ENCODE data around the gene HAUS3. TPM values are rescaled to one million over a fixed set of nuclear protein-coding genes. Genes with fewer than 3 reads are reported as not detected.
"Not testable (repeated sequence)": the region's sequence is repeated elsewhere in the genome, so short reads cannot be mapped to it uniquely, and the experiment has no call there.

The HAUS3 gene
- total and polyA plus RNA-seq, 2 donors = 8.1 to 26.6 TPM

GRCh38 chr4:2283199-2283711 is 41.3 kb upstream of the HAUS3 start:
- no peak overlapping the region for H3K4me3 ChIP-seq (ENCODE audit: low read depth, low read length)
- H3K4me1 ChIP-seq (ENCODE audit: insufficient read depth) = no peaks in the 10 kb centered on the region
- no peak overlapping the region for H3K27ac ChIP-seq (ENCODE audit: low read depth)
- no peaks in the 10 kb centered on the region for H3K36me3 ChIP-seq (ENCODE audit: insufficient read depth)
- no peak for DNase-seq (ENCODE audit: extremely low spot score)
- WGBS = 93% methylated on average over 3 of the region's 3 CpGs

GRCh38 chr4:2281575-2282343 is 39.8 kb upstream of the HAUS3 start:
- Histone ChIP-seq H3K27ac (ENCODE audit: low read depth) (no peak overlapping the region), H3K4me1 (ENCODE audit: insufficient read depth) (no peaks in the 10 kb centered on the region), H3K4me3 (ENCODE audit: low read depth, low read length) (no peak overlapping the region), H3K36me3 (ENCODE audit: insufficient read depth) (no peaks in the 10 kb centered on the region)
- no peak for DNase-seq (ENCODE audit: extremely low spot score)
- 71% methylated on average over 10 of the region's 10 CpGs for WGBS

DNA sequence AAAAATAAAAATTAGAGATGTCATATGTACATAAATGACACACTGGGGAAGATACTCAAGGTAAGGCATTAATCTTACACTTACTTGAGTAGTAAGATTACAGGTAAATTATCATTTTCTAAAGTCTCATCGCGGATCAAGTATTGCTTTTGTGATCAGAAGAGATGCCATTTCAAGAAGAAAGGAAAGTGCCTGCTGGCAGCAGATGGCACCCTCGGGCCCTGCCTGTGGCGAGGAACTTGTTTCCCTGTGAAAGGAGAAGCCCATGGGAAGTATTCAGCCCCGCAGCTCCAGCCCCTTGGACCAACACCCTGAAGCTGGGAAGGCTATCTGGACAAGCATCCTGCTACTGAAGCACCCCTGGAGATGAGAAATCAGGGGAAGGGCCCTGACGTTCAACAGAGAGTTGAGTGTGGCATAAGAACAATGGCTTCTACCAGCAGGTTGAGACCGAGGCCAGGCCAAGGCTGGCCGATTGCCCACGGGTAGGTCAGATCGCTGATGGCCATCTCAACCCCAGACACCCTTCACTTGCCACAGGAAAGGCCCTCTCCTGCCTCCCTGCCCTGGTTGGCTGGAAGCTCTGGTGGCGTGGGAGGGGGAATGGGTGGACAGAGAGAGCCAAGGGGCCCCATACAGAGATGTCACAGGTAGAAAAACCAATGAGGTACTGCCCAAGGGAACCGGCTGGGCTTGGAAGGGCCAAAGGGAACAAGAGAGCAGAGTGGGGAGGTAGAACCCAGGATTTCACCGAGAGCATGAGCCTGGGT is 38.8 kb upstream of the HAUS3 start:
- no peak for DNase-seq (ENCODE audit: extremely low spot score)
- Histone ChIP-seq H3K36me3 (ENCODE audit: insufficient read depth) (no peaks in the 10 kb centered on the region), H3K4me1 (ENCODE audit: insufficient read depth) (no peaks in the 10 kb centered on the region), H3K27ac (ENCODE audit: low read depth) (no peak overlapping the region), H3K4me3 (ENCODE audit: low read depth, low read length) (no peak overlapping the region)
- 84% methylated on average over 13 of the region's 13 CpGs for WGBS

GRCh38 chr4:2277956-2278355 is 36.0 kb upstream of the HAUS3 start:
- Histone ChIP-seq H3K27ac (ENCODE audit: low read depth) (no peak overlapping the region), H3K4me3 (ENCODE audit: low read depth, low read length) (no peak overlapping the region), H3K36me3 (ENCODE audit: insufficient read depth) (no peaks in the 10 kb centered on the region), H3K4me1 (ENCODE audit: insufficient read depth) (no peaks in the 10 kb centered on the region)
- 95% methylated on average over 9 of the region's 9 CpGs for WGBS
- DNase-seq (ENCODE audit: extremely low spot score) = no peak

GRCh38 chr4:2276581-2277325 is 34.8 kb upstream of the HAUS3 start:
- no peak overlapping the region for H3K4me3 ChIP-seq (ENCODE audit: low read depth, low read length)
- no peak for DNase-seq (ENCODE audit: extremely low spot score)
- H3K4me1 ChIP-seq (ENCODE audit: insufficient read depth) = no peaks in the 10 kb centered on the region
- H3K27ac ChIP-seq (ENCODE audit: low read depth) = no peak overlapping the region
- WGBS = 94% methylated on average over 30 of the region's 30 CpGs
- no peaks in the 10 kb centered on the region for H3K36me3 ChIP-seq (ENCODE audit: insufficient read depth)

DNA sequence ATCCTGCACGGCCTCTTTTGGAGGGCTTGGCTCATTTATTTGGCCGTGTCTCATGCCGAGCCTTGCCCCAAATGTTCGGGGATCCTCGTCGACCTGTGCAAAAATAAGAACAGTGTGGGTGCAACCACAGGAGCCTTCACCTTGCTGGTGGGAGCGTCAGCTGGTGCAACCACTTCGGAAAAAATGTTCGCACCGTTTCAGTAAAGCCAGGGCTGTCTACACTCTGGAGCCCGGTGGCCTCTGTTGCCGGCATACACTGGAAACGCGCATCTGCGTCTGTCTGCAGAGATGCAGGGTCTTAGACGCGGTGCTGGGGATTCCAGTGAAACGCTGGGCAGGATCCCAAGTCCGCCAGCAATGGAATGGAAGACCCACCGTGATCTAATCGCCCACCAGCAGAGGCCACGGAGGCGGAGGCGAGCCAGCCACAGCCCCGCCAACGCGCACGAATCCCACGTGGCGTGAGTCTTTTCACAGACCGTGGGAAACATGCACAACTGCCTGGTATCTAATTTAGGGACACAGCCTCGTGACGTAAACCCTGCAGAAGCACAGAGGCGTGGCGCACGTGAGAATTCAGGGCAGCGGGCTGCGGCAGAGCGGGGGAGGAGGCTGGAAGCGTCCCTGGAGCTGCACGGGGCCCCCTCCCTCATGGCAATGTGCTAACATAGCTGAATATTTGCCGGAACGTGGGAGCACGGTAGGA is 33.8 kb upstream of the HAUS3 start:
- no peak for DNase-seq (ENCODE audit: extremely low spot score)
- WGBS = 92% methylated on average over 44 of the region's 44 CpGs
- no peaks in the 10 kb centered on the region for H3K4me1 ChIP-seq (ENCODE audit: insufficient read depth)
- no peaks in the 10 kb centered on the region for H3K36me3 ChIP-seq (ENCODE audit: insufficient read depth)
- H3K27ac ChIP-seq (ENCODE audit: low read depth) = no peak overlapping the region
- no peak overlapping the region for H3K4me3 ChIP-seq (ENCODE audit: low read depth, low read length)

DNA sequence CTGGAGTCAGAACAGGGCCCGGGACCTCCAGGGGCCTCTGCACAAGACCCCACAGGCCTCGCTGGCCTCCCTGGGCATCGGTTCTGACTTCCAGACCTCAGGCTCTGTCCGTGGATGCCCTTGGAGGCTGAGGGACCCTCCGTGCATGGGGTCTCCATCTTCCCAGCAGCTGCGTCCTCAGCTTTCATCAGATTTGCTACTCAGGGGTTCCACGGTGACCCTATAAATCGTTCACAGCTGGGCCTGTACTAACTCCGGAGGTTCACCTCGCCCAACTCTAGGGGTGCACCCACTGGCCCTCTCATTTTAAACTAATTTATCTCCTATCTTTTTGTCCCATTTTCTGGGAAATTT is 33.1 kb upstream of the HAUS3 start:
- not testable (repeated sequence) for H3K27ac ChIP-seq (ENCODE audit: low read depth); DNase-seq (ENCODE audit: extremely low spot score); H3K4me3 ChIP-seq (ENCODE audit: low read depth, low read length); H3K4me1 ChIP-seq (ENCODE audit: insufficient read depth); H3K36me3 ChIP-seq (ENCODE audit: insufficient read depth)
- 92% methylated on average over 10 of the region's 10 CpGs for WGBS

GRCh38 chr4:2274320-2275043 is 32.6 kb upstream of the HAUS3 start:
- H3K36me3 ChIP-seq (ENCODE audit: insufficient read depth) = no peaks in the 10 kb centered on the region
- H3K4me3 ChIP-seq (ENCODE audit: low read depth, low read length) = no peak overlapping the region
- no peak for DNase-seq (ENCODE audit: extremely low spot score)
- H3K27ac ChIP-seq (ENCODE audit: low read depth) = no peak overlapping the region
- H3K4me1 ChIP-seq (ENCODE audit: insufficient read depth) = no peaks in the 10 kb centered on the region
- 84% methylated on average over 21 of the region's 21 CpGs for WGBS

DNA sequence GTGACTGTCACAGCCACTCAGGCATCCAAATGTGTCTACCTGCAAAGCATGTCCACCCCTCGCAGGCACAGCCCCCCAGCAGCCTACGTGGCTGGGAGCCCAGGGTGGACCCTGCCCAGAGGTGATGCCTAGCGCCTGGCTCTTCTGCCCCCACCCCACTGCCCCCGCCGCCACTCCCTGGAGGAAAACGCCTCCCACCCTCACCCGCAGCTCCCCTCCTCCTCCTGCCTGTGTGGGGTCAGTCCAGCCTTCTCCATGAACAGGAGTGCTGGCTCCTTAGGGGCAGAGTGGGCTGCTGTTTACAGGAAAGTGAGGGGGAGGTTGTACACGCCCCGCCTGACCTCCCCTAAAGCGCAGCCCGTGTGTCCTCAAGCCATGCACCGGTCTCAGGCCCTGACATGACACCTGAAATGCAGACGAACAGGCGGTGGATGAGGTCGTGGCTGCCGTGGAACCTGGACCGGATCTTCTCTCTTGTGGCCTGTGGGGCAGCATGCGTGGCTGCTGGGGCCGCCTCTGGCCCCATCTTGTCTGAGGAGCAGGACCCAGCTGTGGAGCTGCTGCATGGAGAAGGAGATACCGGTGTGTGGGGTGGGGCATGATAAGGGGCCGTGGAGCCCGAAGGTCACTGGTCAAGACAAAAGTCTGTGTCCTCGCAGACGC is 31.9 kb upstream of the HAUS3 start:
- Histone ChIP-seq H3K4me1 (ENCODE audit: insufficient read depth) (no peaks in the 10 kb centered on the region), H3K36me3 (ENCODE audit: insufficient read depth) (no peaks in the 10 kb centered on the region), H3K27ac (ENCODE audit: low read depth) (no peak overlapping the region), H3K4me3 (ENCODE audit: low read depth, low read length) (no peak overlapping the region)
- no peak for DNase-seq (ENCODE audit: extremely low spot score)
- 80% methylated on average over 24 of the region's 24 CpGs for WGBS

GRCh38 chr4:2273221-2273620 is 31.3 kb upstream of the HAUS3 start:
- H3K4me3 ChIP-seq (ENCODE audit: low read depth, low read length) = no peak overlapping the region
- 81% methylated on average over 15 of the region's 15 CpGs for WGBS
- DNase-seq (ENCODE audit: extremely low spot score) = no peak
- no peaks in the 10 kb centered on the region for H3K4me1 ChIP-seq (ENCODE audit: insufficient read depth)
- H3K27ac ChIP-seq (ENCODE audit: low read depth) = no peak overlapping the region
- no peaks in the 10 kb centered on the region for H3K36me3 ChIP-seq (ENCODE audit: insufficient read depth)

DNA sequence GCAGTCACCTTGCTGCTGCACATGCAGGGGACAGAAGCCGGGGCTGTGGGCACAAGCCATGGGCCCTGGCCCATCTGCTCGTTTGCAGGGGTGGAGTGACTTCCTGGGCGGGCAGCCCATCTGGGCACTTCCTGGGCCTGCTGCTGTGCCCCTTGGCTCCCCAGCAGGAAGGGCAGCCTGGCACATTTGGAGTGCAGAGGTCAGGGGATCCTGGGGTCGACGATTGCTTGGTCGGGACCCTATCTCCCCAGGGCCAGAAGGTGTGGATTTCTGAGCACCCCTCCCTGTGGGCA is 30.9 kb upstream of the HAUS3 start:
- Histone ChIP-seq H3K36me3 (ENCODE audit: insufficient read depth) (no peaks in the 10 kb centered on the region), H3K27ac (ENCODE audit: low read depth) (no peak overlapping the region), H3K4me3 (ENCODE audit: low read depth, low read length) (no peak overlapping the region), H3K4me1 (ENCODE audit: insufficient read depth) (no peaks in the 10 kb centered on the region)
- no peak for DNase-seq (ENCODE audit: extremely low spot score)
- WGBS = 87% methylated on average over 6 of the region's 6 CpGs

DNA sequence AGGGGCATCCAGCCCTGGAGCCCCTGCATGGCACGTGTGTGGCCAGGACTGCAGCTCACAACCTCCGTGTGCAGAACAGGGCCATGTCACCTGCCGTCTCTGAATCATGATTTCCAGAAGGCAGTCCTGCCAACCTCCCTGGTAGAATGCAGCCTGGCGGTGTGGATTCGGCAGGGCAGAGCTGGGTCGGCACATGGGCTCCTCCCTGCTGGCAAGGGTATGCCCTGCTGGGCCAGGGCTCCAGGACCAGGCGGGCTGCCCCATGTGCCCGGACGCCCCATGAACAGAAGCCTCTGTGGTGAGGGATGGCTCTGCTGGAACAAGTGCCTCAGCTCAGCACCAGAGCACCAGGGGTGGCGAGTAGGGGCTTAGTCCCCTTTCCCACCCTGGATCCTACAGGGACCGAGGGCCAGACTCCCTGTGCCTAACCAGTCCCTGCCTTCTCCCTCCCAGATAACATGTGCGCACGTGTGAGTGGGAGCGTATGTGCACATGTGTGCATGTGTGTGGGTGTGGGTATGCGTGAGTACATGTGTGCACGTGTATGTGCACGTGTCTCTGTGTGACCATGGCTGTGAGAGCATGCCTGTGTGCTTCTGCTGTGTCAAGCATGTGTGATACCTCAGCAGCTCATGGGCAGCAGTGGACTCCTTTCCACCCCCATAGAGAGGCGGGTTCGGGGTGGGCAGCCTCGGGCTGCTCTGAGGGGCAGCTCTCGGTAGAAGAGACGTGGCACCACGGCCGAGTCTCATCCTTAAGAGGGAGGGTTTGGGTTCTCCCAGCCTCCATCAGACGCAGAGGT is 30.3 kb upstream of the HAUS3 start:
- Histone ChIP-seq H3K27ac (ENCODE audit: low read depth) (no peak overlapping the region), H3K4me3 (ENCODE audit: low read depth, low read length) (no peak overlapping the region), H3K4me1 (ENCODE audit: insufficient read depth) (no peaks in the 10 kb centered on the region), H3K36me3 (ENCODE audit: insufficient read depth) (no peaks in the 10 kb centered on the region)
- DNase-seq (ENCODE audit: extremely low spot score) = no peak
- WGBS = 91% methylated on average over 25 of the region's 25 CpGs

Measured in urinary bladder (tissue), 4 donors.